ENCODE measurements around the gene ANKRD18B. TPM values are rescaled to one million over a fixed set of nuclear protein-coding genes. Genes with fewer than 3 reads are reported as not detected.

ANKRD18B gene
- 2.6 and 6.2 TPM in 2 replicates for total RNA-seq

DNA sequence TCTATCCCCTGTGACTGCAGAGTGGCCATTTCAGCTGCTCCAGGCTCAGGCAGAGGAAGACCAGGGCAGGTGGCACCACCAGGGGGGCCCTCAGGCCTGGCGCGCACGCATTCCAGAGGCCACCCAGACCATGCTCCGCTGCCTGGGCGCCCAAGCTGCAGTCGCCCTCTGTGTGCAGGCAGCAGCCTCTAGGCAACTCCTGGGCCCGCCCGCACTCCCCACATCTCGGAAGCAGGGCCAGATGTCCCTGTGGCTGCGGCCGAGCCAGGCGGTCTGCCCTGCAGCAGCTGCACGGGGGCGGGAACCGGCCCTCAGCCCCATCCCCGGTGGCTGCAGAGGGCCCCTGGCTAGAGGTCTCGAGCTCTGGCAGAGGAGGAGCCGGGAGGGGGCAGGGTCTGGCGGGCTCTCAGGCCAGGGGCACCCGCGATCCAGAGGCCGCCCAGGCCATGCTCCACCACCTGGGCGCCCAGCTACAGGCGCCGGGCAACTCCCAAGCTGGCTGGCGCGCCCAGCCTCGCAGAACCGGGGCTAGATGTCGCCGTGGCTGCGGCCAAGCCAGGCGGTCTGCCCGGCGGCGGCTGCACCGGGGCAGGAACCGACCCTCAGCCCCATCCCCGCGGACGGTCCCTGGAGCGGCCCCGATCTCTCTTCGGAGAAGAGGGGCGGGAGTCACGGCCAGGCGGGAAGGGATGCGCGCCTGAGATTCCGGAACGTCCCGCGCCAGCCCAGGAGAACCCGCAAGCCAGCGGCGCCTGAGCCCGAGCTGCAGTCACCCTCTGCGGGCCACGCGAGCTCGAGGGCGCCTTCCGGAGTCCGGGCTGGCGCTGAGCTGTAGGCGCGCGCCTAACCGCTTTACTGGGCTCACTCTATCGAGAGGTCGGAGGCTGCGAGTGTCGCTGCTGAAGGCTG, at the start of gene ANKRD18B:
Gene ANKRD18B (plus strand): TSS at position 855 of the 909 bp plus-strand sequence. CDS start 239 bp downstream, outside the sequence.

Other genes starting within 250 kb of the ANKRD18B start
- gene NFX1, start 233.7 kb upstream of the ANKRD18B start, total RNA-seq: 11.4 and 16.3 TPM in 2 replicates
- gene AQP7, start 121.7 kb upstream of the ANKRD18B start, total RNA-seq: not detected in 2 replicates
- under 0.01 and 0.61 TPM in 2 replicates for gene AQP3, start 76.7 kb upstream of the ANKRD18B start, total RNA-seq
- gene NOL6, start 50.3 kb upstream of the ANKRD18B start, total RNA-seq: 19.2 and 22.6 TPM in 2 replicates